Stimulated activated CD4-positive, alpha-beta T cell treated with anti-CD3 and anti-CD28 coated beads, Interleukin-1b, Interleukin-23, amount 100 ng/mL, for 24 hours (primary cell): ENCODE results near the gene HLF.

Experiments used
- DNase-seq, 4 experiments: peaks; one replicate each; pipeline ENCODE4 v3.0.0-alpha.2; 2020; ENCODE audit warnings: low read depth in 4 of 4, low spot score in 1 of 4

HLF gene

GRCh38 chr17:55274355-55275255, 9.8 kb downstream of the HLF start:
- DNase-seq, result no peak

- DNase-seq, result no peak
Measured at GRCh38 chr17:55275894-55276804, 11.4 kb downstream of the HLF start.

GRCh38 chr17:55278173-55278961, 13.6 kb downstream of the HLF start:
- no peak for DNase-seq

GRCh38 chr17:55279203-55279602, 14.4 kb downstream of the HLF start:
- DNase-seq, result no peak

- no peak for DNase-seq
Measured at GRCh38 chr17:55279788-55280187, 15.0 kb downstream of the HLF start.

GRCh38 chr17:55280212-55280611, 15.5 kb downstream of the HLF start:
- DNase-seq, result no peak

- no peak for DNase-seq
Measured at GRCh38 chr17:55281649-55282378, 17.1 kb downstream of the HLF start.

- no peak for DNase-seq
Measured at GRCh38 chr17:55282379-55282702, 17.6 kb downstream of the HLF start.

- no peak for DNase-seq
Measured at GRCh38 chr17:55282741-55283140, 18.0 kb downstream of the HLF start.

- no peak for DNase-seq
Measured at GRCh38 chr17:55283256-55283965, 18.7 kb downstream of the HLF start.

- no peak for DNase-seq
Measured at GRCh38 chr17:55284001-55284884, 19.5 kb downstream of the HLF start.

- no peak for DNase-seq
Measured at GRCh38 chr17:55284944-55285339, 20.2 kb downstream of the HLF start.

GRCh38 chr17:55285340-55286301, 20.9 kb downstream of the HLF start:
- no peak for DNase-seq

GRCh38 chr17:55286681-55287589, 22.2 kb downstream of the HLF start:
- no peak for DNase-seq

- DNase-seq, result no peak
Measured at GRCh38 chr17:55288356-55289105, 23.8 kb downstream of the HLF start.

GRCh38 chr17:55289106-55289446, 24.3 kb downstream of the HLF start:
- DNase-seq, result no peak
